Right lobe of liver (tissue), 6 donors: ENCODE data around the gene VAV2. TPM values are rescaled to one million over a fixed set of nuclear protein-coding genes. Genes with fewer than 3 reads are reported as not detected.

ENCODE experiments used
- ATAC-seq, 4 donors: fragments of 200-7000 bp; cut with Tn5 transposase; one replicate each; pipeline ENCODE4 v1.9.1; 2020; ENCODE audit warnings: mild to moderate bottlenecking in 4 of 4, moderate library complexity in 4 of 4
- DNase-seq, 3 donors: peaks; one replicate each; pipeline ENCODE4 v3.0.0-alpha.2; 2020
- H3K27ac ChIP-seq, 3 donors: fragments of 200-600 bp; one replicate each; pipeline ENCODE4 v1.8.0; 2022
- H3K27me3 ChIP-seq, 2 donors: fragments of 200-600 bp; one replicate each; pipeline ENCODE4 v1.8.0; 2022
- H3K36me3 ChIP-seq, 4 donors: fragments of 200-600 bp; sonication (generic) in 1 of 4; one replicate each; pipeline versions ENCODE4 v1.5.1 to v1.8.0; 2017 to 2022; ENCODE audit warnings: control low read depth in 1 of 4
- H3K4me1 ChIP-seq, 4 donors: fragments of 200-600 bp; sonication (generic) in 1 of 4; one replicate each; pipeline versions ENCODE4 v1.5.1 to v1.8.0; 2017 to 2022; ENCODE audit warnings: control low read depth in 1 of 4
- H3K4me3 ChIP-seq, 3 donors: fragments of 200-600 bp; one replicate each; pipeline ENCODE4 v1.8.0; 2022
- H3K9me3 ChIP-seq, 4 donors: fragments of 200-600 bp; sonication (generic) in 1 of 4; one replicate each; pipeline versions ENCODE4 v1.5.1 to v1.8.0; 2017 to 2022; ENCODE audit warnings: control low read depth in 1 of 4
- CTCF ChIP-seq, 4 donors: fragments of 200-600 bp in 3 of 4; fragments of 450-650 bp in 1 of 4; IDR thresholded peaks; one replicate each; pipeline versions ENCODE4 v1.5.1 to v1.8.0; 2016 to 2022; ENCODE audit warnings: antibody characterized with exemption in 4 of 4, mild to moderate bottlenecking in 2 of 4
- POLR2A ChIP-seq: fragments of 450-650 bp; IDR thresholded peaks from one replicate; pipeline ENCODE4 v1.6.1; 2017; ENCODE audit warnings: antibody characterized with exemption, mild to moderate bottlenecking
- WGBS: methylation state at CpG from one replicate; pipeline ENCODE4 v1.1.6; 2018; ENCODE audit warnings: low coverage, low lambda C conversion rate; ENCODE audit not compliant: insufficient coverage; ENCODE audit errors: missing lambda C conversion rate; 5-methylcytosine and 5-hydroxymethylcytosine counted together
- intact Hi-C, 2 donors: fragments of 100-400 bp; cut with DNase I; formaldehyde crosslinking; loops; one replicate each; pipeline versions ENCODE4 v1.11.2 to v1.14.1; 2022
- total RNA-seq, 6 experiments: library from RNA; depleted of rRNA in 2 of 6; stranded (reverse); fragments of >200 nt in 2 of 6; fragmentation: NEBNext Ultra II Directional in 3 of 6; extraction: Animal tissue kit (Norgen Biotek cat#: 25700) in 3 of 6; gene quantifications; one replicate each; pipeline versions ENCODE4 v1.1.0 to v1.2.4, GENCODE V29; 2016 to 2023
- donor health status: DM: no; HTN: yes; CAD: no.
- donor health status: DM: no; HTN: no; CAD: no.
- donor health status: DM: no; HTN: no; CAD: no.
- donor health status: DM: no; HTN: yes; CAD: no.
- donor health status: DM: no; HTN: yes; CAD: no.

The VAV2 gene
- total RNA-seq, 6 experiments from 2014 or later = 30.1 to 44.3 (median 34.9) TPM

GRCh38 chr9:133973111-133973790 lies 18.9 kb downstream of the VAV2 start:
- H3K27ac ChIP-seq = peak overlapping the region; percentile 58 to 84 (median 69)
- H3K36me3 ChIP-seq = no peaks in the 10 kb centered on the region
- ATAC-seq (peak in 3 of 4 donors; percentile 8 to 11 (median 8)), DNase-seq (peak in 2 of 3 donors; percentile 28 to 49)
- no peak overlapping the region for H3K4me3 ChIP-seq
- H3K27me3 ChIP-seq = no peaks in the 10 kb centered on the region
- H3K9me3 ChIP-seq = no peaks in the 10 kb centered on the region
- intact Hi-C loops = loop anchor here in 1 of 2 donors (10.0 kb wide), 1 partner anchor 88 kb away; no protein-coding TSS in a partner anchor
- peaks cover 0 to 56% (median 28%) of the 10 kb centered on the region in 4 donors for H3K4me1 ChIP-seq
- WGBS = 49% methylated on average over 9 of the region's 24 CpGs
- TF ChIP-seq POLR2A = no peak
- TF ChIP-seq CTCF (IDR thresholded peaks at IDR 0.05) = no peak

- no peak for TF ChIP-seq POLR2A
- Histone ChIP-seq H3K4me1 (peaks cover 0 to 47% (median 23%) of the 10 kb centered on the region in 4 donors), H3K27ac (peak overlapping the region in 2 of 3 donors; percentile 18 to 69), H3K36me3 (no peaks in the 10 kb centered on the region), H3K4me3 (no peak overlapping the region), H3K27me3 (no peaks in the 10 kb centered on the region), H3K9me3 (no peaks in the 10 kb centered on the region)
- DNase-seq = peak in 2 of 3 donors; percentile 48 to 62
- ATAC-seq = peak in 3 of 4 donors; percentile 13 to 32 (median 14)
- intact Hi-C loops = loop anchor here in 1 of 2 donors (10.0 kb wide), 1 partner anchor 87 kb away; no protein-coding TSS in a partner anchor
- WGBS = 47% methylated on average over 11 of the region's 30 CpGs
Observed at GRCh38 chr9:133971981-133972941, 19.9 kb downstream of the VAV2 start.

DNA sequence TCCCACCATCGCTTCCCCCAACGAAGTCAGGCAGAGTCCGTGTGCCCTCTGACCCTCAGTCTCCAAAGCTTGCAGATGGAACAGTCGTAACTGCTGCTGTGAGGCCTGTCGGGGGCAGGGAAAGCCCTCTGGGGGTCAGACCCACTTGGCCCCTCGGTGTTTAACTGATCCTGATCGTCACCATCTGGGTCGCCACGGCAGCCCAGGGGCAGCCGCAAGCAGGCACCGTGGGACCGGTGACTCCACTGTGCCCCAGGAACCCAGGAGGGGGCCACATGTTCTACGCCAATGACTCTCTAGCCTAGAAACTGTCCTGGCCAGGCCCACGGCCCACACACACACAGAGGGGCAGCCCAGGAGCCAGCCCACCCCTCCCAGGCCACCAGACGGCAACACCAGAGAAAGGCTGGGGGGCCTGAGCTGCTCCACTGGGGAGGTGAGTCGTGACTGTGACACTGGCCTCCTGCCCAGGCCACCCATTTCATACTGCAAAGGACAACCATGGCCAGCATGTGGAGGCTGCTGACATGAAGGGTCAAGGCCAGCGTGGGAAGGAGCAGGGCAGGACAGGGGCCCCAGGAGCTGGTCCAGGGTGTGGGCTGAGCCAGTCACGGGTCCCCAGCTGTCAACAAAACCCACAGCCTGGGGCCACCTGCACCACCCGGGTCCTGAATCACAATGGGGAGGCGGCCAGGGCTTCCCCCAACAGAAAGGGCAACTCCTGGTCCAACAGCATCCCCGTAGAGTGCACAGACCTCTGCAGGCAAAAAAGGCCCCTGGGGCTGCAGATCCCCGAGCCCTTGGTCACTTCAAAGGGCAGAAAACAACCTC lies 20.8 kb downstream of the VAV2 start:
- Histone ChIP-seq H3K27ac (peak overlapping the region in 2 of 3 donors; percentile 18 to 33), H3K4me3 (no peak overlapping the region), H3K9me3 (no peaks in the 10 kb centered on the region), H3K27me3 (no peaks in the 10 kb centered on the region), H3K36me3 (no peaks in the 10 kb centered on the region), H3K4me1 (peaks cover 0 to 43% (median 21%) of the 10 kb centered on the region in 4 donors)
- 0% methylated on average over 1 of the region's 22 CpGs for WGBS
- DNase-seq (peak in 2 of 3 donors; percentile 57 to 63), ATAC-seq (peak in 3 of 4 donors; percentile 3 to 20 (median 15))
- TF ChIP-seq POLR2A = no peak
- no peak for TF ChIP-seq CTCF (IDR thresholded peaks at IDR 0.05)
- intact Hi-C loops = loop anchor here in 1 of 2 donors (10.0 kb wide), 1 partner anchor 87 kb away; no protein-coding TSS in a partner anchor

- no peaks in the 10 kb centered on the region for H3K27me3 ChIP-seq
- TF ChIP-seq CTCF (IDR thresholded peaks at IDR 0.05) (no peak), POLR2A (no peak)
- WGBS = 67% methylated on average over 1 of the region's 6 CpGs
- no peak overlapping the region for H3K4me3 ChIP-seq
- ATAC-seq = no peak
- H3K9me3 ChIP-seq = no peaks in the 10 kb centered on the region
- H3K27ac ChIP-seq = no peak overlapping the region
- intact Hi-C loops = loop anchor here in 1 of 2 donors (10.0 kb wide), 1 partner anchor 86 kb away; no protein-coding TSS in a partner anchor
- H3K4me1 ChIP-seq = peaks cover 0 to 43% (median 21%) of the 10 kb centered on the region in 4 donors
- DNase-seq = peak in 2 of 3 donors; percentile 14 to 38
- no peaks in the 10 kb centered on the region for H3K36me3 ChIP-seq
Observed at GRCh38 chr9:133970581-133971058, 21.5 kb downstream of the VAV2 start.
